Gastroesophageal sphincter (tissue), 4 donors: Measurements from ENCODE around the gene TFRC. TPM values are rescaled to one million over a fixed set of nuclear protein-coding genes. Genes with fewer than 3 reads are reported as not detected.

ENCODE experiments used
- ATAC-seq: fragments of 150-250 bp; one replicate; pipeline ENCODE4 v1.9.1; 2016; ENCODE audit warnings: mild to moderate bottlenecking, moderate library complexity
- H3K27ac ChIP-seq, 4 donors: fragments of 200-600 bp; sonication (generic) in 3 of 4; 1 replicate in 3 of 4; 2 replicates in 1 of 4; pipeline ENCODE4 v1.5.1; 2016 to 2019
- H3K27me3 ChIP-seq: fragments of 200-600 bp; sonication (generic); one replicate; pipeline ENCODE4 v1.5.1; 2019
- H3K36me3 ChIP-seq, 2 donors: fragments of 200-600 bp; sonication (generic); one replicate each; pipeline ENCODE4 v1.5.1; 2019; ENCODE audit warnings: control low read depth in 1 of 2
- H3K4me1 ChIP-seq, 3 donors: fragments of 200-600 bp; sonication (generic); 1 replicate in 2 of 3; 2 replicates in 1 of 3; pipeline ENCODE4 v1.5.1; 2016 to 2019; ENCODE audit warnings: control low read depth in 2 of 3
- H3K4me3 ChIP-seq, 2 donors: fragments of 200-600 bp; sonication (generic); one replicate each; pipeline ENCODE4 v1.5.1; 2019; ENCODE audit warnings: mild to moderate bottlenecking in 1 of 2, moderate library complexity in 1 of 2
- H3K9me3 ChIP-seq, 3 donors: fragments of 200-600 bp; sonication (generic); one replicate each; pipeline ENCODE4 v1.5.1; 2017 to 2019; ENCODE audit warnings: control low read depth in 2 of 3
- CTCF ChIP-seq, 4 experiments: fragments of 200-600 bp in 2 of 4; fragments of 450-650 bp in 2 of 4; sonication (generic) in 1 of 4; IDR thresholded peaks; one replicate each; pipeline ENCODE4 v1.5.1; 2017 to 2019; ENCODE audit warnings: antibody characterized with exemption in 4 of 4, mild to moderate bottlenecking in 2 of 4, moderate library complexity in 2 of 4
- EP300 ChIP-seq: sonication (generic); formaldehyde crosslinking; IDR thresholded peaks from one replicate; pipeline ENCODE4 v1.6.1; 2017; ENCODE audit warnings: antibody characterized with exemption, mild to moderate bottlenecking
- POLR2A ChIP-seq, 2 donors: fragments of 450-650 bp; IDR thresholded peaks; one replicate each; pipeline ENCODE4 v1.6.1; 2017; ENCODE audit warnings: antibody characterized with exemption in 2 of 2, mild to moderate bottlenecking in 2 of 2, moderate library complexity in 1 of 2
- POLR2AphosphoS5 ChIP-seq: sonication (generic); formaldehyde crosslinking; IDR thresholded peaks from one replicate; pipeline ENCODE4 v1.6.1; 2017; ENCODE audit warnings: antibody characterized with exemption
- WGBS, 2 donors: methylation state at CpG; one replicate each; pipeline ENCODE4 v1.1.5; 2018; ENCODE audit warnings: low coverage in 1 of 2; 5-methylcytosine and 5-hydroxymethylcytosine counted together
- total RNA-seq, 4 donors: library from RNA; depleted of rRNA; stranded (reverse); fragments of >200 nt; gene quantifications; one replicate each; pipeline ENCODE4 v1.1.0, GENCODE V29; 2016

The TFRC gene
- 10 to 100 TPM; 60.1 to 81.1 (median 69.6) TPM for total RNA-seq

- H3K27me3 ChIP-seq = no peaks in the 10 kb centered on the region
- H3K4me1 ChIP-seq = peaks cover 0 to 35% (median 5%) of the 10 kb centered on the region in 3 donors
- no peaks in the 10 kb centered on the region for H3K36me3 ChIP-seq
- H3K9me3 ChIP-seq = no peaks in the 10 kb centered on the region
- 0% methylated on average over 10 of the region's 67 CpGs; no CpG with 5 or more reads in 1 of the 2 donors for WGBS, 2 donors
- peak; percentile 98 for ATAC-seq
- peak within 1 kb of the TSS; percentile 90 to 98 (median 98) for H3K27ac ChIP-seq
- peak within 1 kb of the TSS; percentile 74 to 95 for H3K4me3 ChIP-seq
- TF ChIP-seq POLR2A (IDR thresholded peaks at IDR 0.05) = peak; percentile 95 to 96
- TF ChIP-seq EP300 = peak; percentile 31
- peak in 1 of 4 experiments; percentile 36 for TF ChIP-seq CTCF (IDR thresholded peaks at IDR 0.05)
- peak; percentile 98 for TF ChIP-seq POLR2AphosphoS5
These were observed at the start of gene TFRC for GRCh38 chr3:196081834-196082618. TSS of gene TFRC (minus strand) at chr3:196082090. CDS start at chr3:196077099, 4,991 bp downstream.

DNA sequence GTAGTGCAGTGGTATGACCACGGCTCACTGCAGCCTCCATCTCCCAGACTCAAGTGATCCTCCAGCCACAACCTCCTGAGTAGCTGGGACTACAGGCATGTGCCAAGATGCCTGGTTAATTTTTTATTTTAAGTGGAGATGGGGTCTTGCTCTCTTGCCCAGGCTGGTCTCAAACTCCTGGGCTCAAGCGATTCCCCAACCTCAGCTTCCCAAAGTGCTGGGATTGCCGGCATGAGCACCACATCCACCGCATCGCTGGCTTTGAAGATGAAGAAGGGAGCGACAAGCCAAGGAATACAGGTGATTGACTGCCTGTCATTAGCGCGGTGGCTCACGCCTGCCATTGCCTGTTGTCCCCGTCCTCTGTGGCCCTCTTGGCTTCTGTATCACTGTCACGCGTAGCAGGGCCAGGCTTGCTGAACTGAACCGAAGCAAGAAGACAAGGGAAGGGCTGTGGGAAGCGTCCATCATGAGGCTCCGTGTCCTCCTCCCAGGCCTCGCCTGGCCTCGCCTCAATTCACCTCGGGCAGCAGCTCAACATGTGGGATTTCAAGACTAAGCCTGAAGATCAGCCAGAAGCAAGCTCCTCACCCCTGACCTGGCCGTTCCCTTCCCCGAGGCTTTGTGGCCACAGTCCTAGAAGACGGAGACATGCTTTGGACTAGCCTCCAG lies 46.4 kb upstream of the TFRC start:
- TF ChIP-seq EP300 (no peak), POLR2AphosphoS5 (no peak), CTCF (IDR thresholded peaks at IDR 0.05) (no peak), POLR2A (IDR thresholded peaks at IDR 0.05) (no peak)
- Histone ChIP-seq H3K27me3 (no peaks in the 10 kb centered on the region), H3K27ac (no peak overlapping the region), H3K9me3 (no peaks in the 10 kb centered on the region), H3K4me1 (no peaks in the 10 kb centered on the region), H3K36me3 (no peaks in the 10 kb centered on the region), H3K4me3 (no peak overlapping the region)
- WGBS, 2 donors = 92 to 93% methylated on average over 5 to 13 of the region's 21 CpGs
- ATAC-seq = no peak

- Histone ChIP-seq H3K9me3 (no peaks in the 10 kb centered on the region), H3K36me3 (no peaks in the 10 kb centered on the region), H3K27me3 (no peaks in the 10 kb centered on the region), H3K4me3 (no peak overlapping the region), H3K27ac (no peak overlapping the region), H3K4me1 (no peaks in the 10 kb centered on the region)
- no peak for ATAC-seq
- WGBS, 2 donors = 41 to 74% methylated on average over 3 to 6 of the region's 12 CpGs
- TF ChIP-seq POLR2AphosphoS5 = no peak
- no peak for TF ChIP-seq POLR2A (IDR thresholded peaks at IDR 0.05)
- TF ChIP-seq CTCF (IDR thresholded peaks at IDR 0.05) = no peak
- no peak for TF ChIP-seq EP300
These were observed 45.6 kb upstream of the TFRC start for GRCh38 chr3:196127308-196128040.

DNA sequence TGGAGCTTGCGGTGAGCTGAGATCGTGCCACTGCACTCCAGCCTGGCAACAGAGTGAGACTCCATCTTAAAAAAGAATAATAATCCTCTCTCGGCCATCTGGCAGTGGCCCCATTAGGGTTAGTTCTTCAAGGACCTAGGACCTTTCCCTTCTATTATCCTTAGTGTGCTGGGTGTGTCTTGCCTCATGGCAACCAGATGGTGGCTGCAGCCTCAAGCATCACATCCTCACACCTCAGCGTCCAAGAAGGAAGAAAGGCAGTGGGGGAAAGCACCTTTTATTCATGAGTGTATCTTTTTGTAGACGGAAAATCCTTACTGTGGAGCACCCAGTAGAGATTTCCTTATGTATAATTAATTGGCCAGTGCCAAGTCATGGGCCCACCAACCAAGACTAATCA lies 42.7 kb upstream of the TFRC start:
- H3K27me3 ChIP-seq = no peaks in the 10 kb centered on the region
- 86 to 89% methylated on average over 4 to 5 of the region's 5 CpGs for WGBS, 2 donors
- no peak for ATAC-seq
- no peaks in the 10 kb centered on the region for H3K36me3 ChIP-seq
- no peak overlapping the region for H3K27ac ChIP-seq
- no peaks in the 10 kb centered on the region for H3K9me3 ChIP-seq
- no peak overlapping the region for H3K4me3 ChIP-seq
- H3K4me1 ChIP-seq = no peaks in the 10 kb centered on the region
- no peak for TF ChIP-seq POLR2A (IDR thresholded peaks at IDR 0.05)
- no peak for TF ChIP-seq EP300
- TF ChIP-seq CTCF (IDR thresholded peaks at IDR 0.05) = no peak
- no peak for TF ChIP-seq POLR2AphosphoS5
